ENCODE data around the gene MAP3K20.

- TF ChIP-seq CTCF (IDR thresholded peaks at IDR 0.05), result no peak
- TF ChIP-seq NRF1 (IDR thresholded peaks at IDR 0.05; ENCODE audit: low read depth, low read length), result no peak
- TF ChIP-seq RCOR1 (IDR thresholded peaks at IDR 0.05; ENCODE audit: low read length), result no peak
- no peak for TF ChIP-seq EP300 (IDR thresholded peaks at IDR 0.05; ENCODE audit: borderline replicate concordance in 1 of 2, low read depth in 1 of 2, low read length in 1 of 2)
- TF ChIP-seq RFX5 (IDR thresholded peaks at IDR 0.05; ENCODE audit: low read length), result no peak
- TF ChIP-seq GABPA (IDR thresholded peaks at IDR 0.05; ENCODE audit: low read depth), result no peak
- TF ChIP-seq EZH2phosphoT487 (IDR thresholded peaks at IDR 0.05; ENCODE audit: borderline replicate concordance, low read depth), result no peak
- no peak for TF ChIP-seq USF2 (IDR thresholded peaks at IDR 0.05; ENCODE audit: borderline replicate concordance, low read depth, low read length)
- no peak for TF ChIP-seq RAD21 (IDR thresholded peaks at IDR 0.05; ENCODE audit: low read length)
- no peak for TF ChIP-seq MXI1 (IDR thresholded peaks at IDR 0.05; ENCODE audit: low read depth, low read length)
- TF ChIP-seq FOSL2 (IDR thresholded peaks at IDR 0.05; ENCODE audit: borderline replicate concordance, low read depth), result no peak
- no peak for TF ChIP-seq SIN3A (IDR thresholded peaks at IDR 0.05; ENCODE audit: borderline replicate concordance, low read depth, low read length)
These were observed 224.8 kb downstream of the MAP3K20 start for GRCh38 chr2:173300458-173300857.

Measured in SK-N-SH (cell line).